GM12878 (cell line): ENCODE results near the gene RBPJ. TPM values are rescaled to one million over a fixed set of nuclear protein-coding genes. Genes with fewer than 3 reads are reported as not detected.
"Not testable (repeated sequence)": the region's sequence is repeated elsewhere in the genome, so short reads cannot be mapped to it uniquely, and the experiment has no call there.

Experiments used
- ATAC-seq: fragments of 200-7000 bp; cut with Tn5 transposase; 3 replicates; pipeline ENCODE4 v1.9.1; 2020; ENCODE audit warnings: mild to moderate bottlenecking, moderate library complexity
- BruUV-seq: library from RNA; stranded (reverse); fragments of 400-500 nt; replicated peaks from 2 replicates; lab custom pipeline; 2021; lab: Mats Ljungman, UMichigan
- CTCF ChIA-PET: fragments of 300-600 bp; sonication (Branson Sonifier 250); formaldehyde crosslinking; extraction: SDS; loops from one replicate; lab custom pipeline; 2021; ENCODE audit warnings: inconsistent platforms; lab: Yijun Ruan, JAX
- POLR2A ChIA-PET: fragments of 350-600 bp; formaldehyde crosslinking; extraction: SDS; loops from one replicate; lab custom pipeline; 2021; ENCODE audit warnings: inconsistent platforms; lab: Charles Lee
- RAD21 ChIA-PET: fragments of 300-600 bp; sonication (Branson Sonifier 250); formaldehyde crosslinking; loops from one replicate; lab custom pipeline; 2023; ENCODE audit warnings: antibody characterized with exemption; ENCODE audit not compliant: unreplicated experiment; lab: Charles Lee
- SMC1A ChIA-PET: fragments of 300-600 bp; sonication (Branson Sonifier 250); formaldehyde crosslinking; loops from one replicate; lab custom pipeline; 2023; ENCODE audit not compliant: unreplicated experiment, uncharacterized antibody; lab: Charles Lee
- DNase-seq: peaks from one replicate; pipeline ENCODE4 v3.0.0-alpha.2; 2011; ENCODE audit warnings: low read depth, low spot score
- FAIRE-seq: peaks from 3 replicates; lab custom pipeline; 2011; peaks lifted over from hg19 to GRCh38; lab: Jason Lieb, UNC
- H2AFZ ChIP-seq: 2 replicates; pipeline ENCODE4 v1.6.0; 2011; ENCODE audit warnings: low read depth, low read length, control low read depth; ENCODE audit not compliant: control insufficient read depth
- H3K27ac ChIP-seq: 2 replicates; pipeline ENCODE4 v1.5.1; 2011; ENCODE audit warnings: control low read depth; ENCODE audit not compliant: control insufficient read depth, insufficient read depth
- H3K27me3 ChIP-seq, 2 experiments: replicated peaks in 1 of 2; 2 replicates each; pipeline versions ENCODE4 v1.6.0 to v1.6.1; 2011; ENCODE audit warnings: low read length in 1 of 2; ENCODE audit not compliant: control insufficient read depth in 2 of 2, insufficient read depth in 2 of 2
- H3K36me3 ChIP-seq, 2 experiments: 2 replicates each; pipeline ENCODE4 v1.5.1; 2011; ENCODE audit warnings: low read length in 1 of 2; ENCODE audit not compliant: control insufficient read depth in 2 of 2, insufficient read depth in 2 of 2
- H3K4me1 ChIP-seq: 2 replicates; pipeline ENCODE4 v1.6.1; 2011; ENCODE audit warnings: mild to moderate bottlenecking, low read length, moderate library complexity, mixed read lengths; ENCODE audit not compliant: control insufficient read depth, insufficient read depth
- H3K4me2 ChIP-seq: 2 replicates; pipeline ENCODE4 v1.6.0; 2011; ENCODE audit warnings: control low read depth; ENCODE audit not compliant: control insufficient read depth, insufficient read depth
- H3K4me3 ChIP-seq: fragments of 200-600 bp; sonication (generic); 2 replicates; pipeline ENCODE4 v1.5.1; 2016
- H3K79me2 ChIP-seq: 2 replicates; pipeline ENCODE4 v1.6.0; 2011; ENCODE audit warnings: low read length; ENCODE audit not compliant: control insufficient read depth, insufficient read depth
- H3K9ac ChIP-seq: 2 replicates; pipeline ENCODE4 v1.8.0; 2011; ENCODE audit warnings: low read length, control low read depth, mixed read lengths; ENCODE audit not compliant: control insufficient read depth, insufficient read depth
- H3K9me3 ChIP-seq: replicated peaks from 3 replicates; pipeline ENCODE4 v1.5.1; 2011; ENCODE audit warnings: mild to moderate bottlenecking, low read length; ENCODE audit not compliant: control insufficient read depth, insufficient read depth
- H4K20me1 ChIP-seq: 2 replicates; pipeline ENCODE4 v1.6.0; 2011; ENCODE audit not compliant: control insufficient read depth, insufficient read depth
- CEBPZ ChIP-seq: fragments of 150-350 bp; IDR thresholded peaks from 2 replicates; pipeline ENCODE4 v1.6.1; 2016; ENCODE audit warnings: low read depth, low read length
- ZBTB40 ChIP-seq: fragments of 450-650 bp; IDR thresholded peaks from 2 replicates; pipeline ENCODE4 v1.6.1; 2016; ENCODE audit warnings: mild to moderate bottlenecking, moderate library complexity, borderline replicate concordance
- WGBS: methylation state at CpG from one replicate; pipeline ENCODE4 v1.1.6; 2016; ENCODE audit warnings: low lambda C conversion rate; ENCODE audit not compliant: insufficient replicate concordance, insufficient coverage; ENCODE audit errors: missing lambda C conversion rate; 5-methylcytosine and 5-hydroxymethylcytosine counted together
- in situ Hi-C: fragments of 300-500 bp; cut with MboI; formaldehyde crosslinking; loops from 9 replicates; pipeline ENCODE4 v1.14.3; 2018; ENCODE audit warnings: mixed read lengths
- intact Hi-C: fragments of 100-400 bp; cut with micrococcal nuclease; formaldehyde crosslinking; loops from one replicate; pipeline ENCODE4 v1.14.2; 2022; ENCODE audit not compliant: unreplicated experiment
- polyA plus RNA-seq, 11 experiments: library from polyadenylated mRNA; depleted of rRNA in 4 of 11; unstranded in 6 of 11; stranded (reverse) in 5 of 11; fragments of >200 nt; fragmentation: Nextera tagmentation in 4 of 11; fragmentation: Illumina TruSeq in 1 of 11; extraction: Ambion mirVana in 4 of 11; extraction: Trizol in 1 of 11; gene quantifications; 1 replicate in 1 of 11; 2 replicates in 10 of 11; pipeline versions ENCODE4 v1.2.1 to v1.2.3, GENCODE V29; 2011 to 2016; ENCODE audit warnings: inconsistent platforms in 2 of 11, missing spikeins in 2 of 11, low read depth in 1 of 11
- total RNA-seq, 4 experiments: library from RNA; depleted of rRNA in 3 of 4; stranded (reverse); fragments of >200 nt in 3 of 4; fragmentation: Illumina TruSeq in 1 of 4; extraction: Trizol in 1 of 4; gene quantifications; 2 replicates each; pipeline versions ENCODE4 v1.2.1 to v1.2.3, GENCODE V29; 2013 to 2021

The RBPJ gene
- total and polyA plus RNA-seq, 10 of the 15 experiments (the other 5 are each of a cell fraction or from before 2014, with no cell fraction given): 24.5 to 87.6 (median 41.6) TPM

- TF ChIP-seq ZBTB40: no peak
Observed at GRCh38 chr4:26355392-26356052, 34.7 kb downstream of the RBPJ start (continued).

GRCh38 chr4:26356081-26356501 lies 35.3 kb downstream of the RBPJ start:
- Histone ChIP-seq H3K4me1 (peaks cover 10% of the 10 kb centered on the region), H3K27ac (no peak overlapping the region), H2AFZ (no peak overlapping the region), H3K36me3 (no peaks in the 10 kb centered on the region; a peak in 1 of 4 replicates), H3K9ac (no peak overlapping the region), H3K4me3 (no peak overlapping the region), H3K9me3 (no peaks in the 10 kb centered on the region; the same call in 2 of the 3 replicates)
- DNase-seq (peak; percentile 16), FAIRE-seq (no peak), ATAC-seq (peak; percentile 75)
- SMC1A ChIA-PET: interaction anchor here (0.9 to 2.0 kb wide), 7 partner anchors 8 to 25 kb away, joined by 3 to 9 read pairs (median 5); no protein-coding TSS in a partner anchor
- intact Hi-C loops: no loop called here
- POLR2A ChIA-PET: interaction anchor here (1.4 kb wide), 2 partner anchors 11 to 17 kb away, joined by 4 to 5 read pairs; no protein-coding TSS in a partner anchor
- no peak for TF ChIP-seq CEBPZ
- TF ChIP-seq, all 136 proteins: peak for 0
- peaks cover 4% of the 10 kb centered on the region; the same call in 1 of the 2 replicates for H4K20me1 ChIP-seq
- BruUV-seq: no TSS peak
- peaks cover 48% of the 10 kb centered on the region for H3K79me2 ChIP-seq
- 2% methylated on average over 2 of the region's 2 CpGs for WGBS
- in situ Hi-C loops: no loop called here
- ChIA-PET RAD21 (interaction anchor here (1.4 to 1.5 kb wide), 2 partner anchors 11 to 45 kb away, joined by 4 to 5 read pairs; no protein-coding TSS in a partner anchor), CTCF (interaction anchor here (0.6 to 2.2 kb wide), 8 partner anchors 24 to 280 kb away, joined by 3 to 6 read pairs (median 3); no protein-coding TSS in a partner anchor)
- H3K4me2 ChIP-seq: peak overlapping the region; percentile 20
- no peaks in the 10 kb centered on the region for H3K27me3 ChIP-seq

- SMC1A ChIA-PET, H3K27me3 ChIP-seq, ATAC-seq, FAIRE-seq, RAD21 ChIA-PET, H3K9ac ChIP-seq, BruUV-seq, intact Hi-C loops, H3K4me1 ChIP-seq, DNase-seq, H3K4me3 ChIP-seq, H3K27ac ChIP-seq, H2AFZ ChIP-seq, H4K20me1 ChIP-seq, H3K4me2 ChIP-seq, H3K9me3 ChIP-seq, POLR2A ChIA-PET, in situ Hi-C loops, H3K36me3 ChIP-seq: not testable (repeated sequence)
- CTCF ChIA-PET: interaction anchor here (1.0 kb wide), 1 partner anchor 29 kb away, joined by 3 read pairs; no protein-coding TSS in a partner anchor
- 94% methylated on average over 32 of the region's 32 CpGs for WGBS
- H3K79me2 ChIP-seq: peaks cover 38% of the 10 kb centered on the region
Observed at GRCh38 chr4:26359521-26359920, 38.7 kb downstream of the RBPJ start.
